ENCODE results near the gene GPN2. TPM values are rescaled to one million over a fixed set of nuclear protein-coding genes. Genes with fewer than 3 reads are reported as not detected.

The GPN2 gene
- total and polyA plus RNA-seq, 4 donors: 13.7 to 25.6 (median 16.5) TPM

GRCh38 chr1:26910343-26911160 is 20.5 kb upstream of the GPN2 start:
- ATAC-seq (ENCODE audit: insufficient read depth, low FRiP score) (no peak), DNase-seq (peak in 1 of 3 donors; percentile 51)
- Histone ChIP-seq H3K9me3 (ENCODE audit: control insufficient read depth in 4 of 4, insufficient read depth in 3 of 4, low read length in 3 of 4) (no peaks in the 10 kb centered on the region), H3K4me1 (ENCODE audit: control insufficient read depth in 5 of 5, insufficient read depth in 5 of 5, low read length in 5 of 5) (peaks cover 0 to 8% (median 0%) of the 10 kb centered on the region in 5 donors), H3K4me3 (no peak overlapping the region), H3K27me3 (ENCODE audit: control insufficient read depth in 3 of 3, insufficient read depth in 3 of 3, low read length in 2 of 3) (peaks cover 0 to 2% (median 0%) of the 10 kb centered on the region in 3 donors), H3K9ac (ENCODE audit: insufficient read depth in 1 of 2, low read length in 2 of 2) (no peak overlapping the region), H3K27ac (ENCODE audit: low read depth in 1 of 2, low read length in 1 of 2) (peak overlapping the region in 1 of 2 donors; percentile 42), H3K36me3 (ENCODE audit: control insufficient read depth in 4 of 4, insufficient read depth in 4 of 4, low read length in 4 of 4) (no peaks in the 10 kb centered on the region)
- WGBS, 2 donors: 71 to 88% methylated on average over 4 of the region's 4 CpGs
- TF ChIP-seq, protein P1, sequence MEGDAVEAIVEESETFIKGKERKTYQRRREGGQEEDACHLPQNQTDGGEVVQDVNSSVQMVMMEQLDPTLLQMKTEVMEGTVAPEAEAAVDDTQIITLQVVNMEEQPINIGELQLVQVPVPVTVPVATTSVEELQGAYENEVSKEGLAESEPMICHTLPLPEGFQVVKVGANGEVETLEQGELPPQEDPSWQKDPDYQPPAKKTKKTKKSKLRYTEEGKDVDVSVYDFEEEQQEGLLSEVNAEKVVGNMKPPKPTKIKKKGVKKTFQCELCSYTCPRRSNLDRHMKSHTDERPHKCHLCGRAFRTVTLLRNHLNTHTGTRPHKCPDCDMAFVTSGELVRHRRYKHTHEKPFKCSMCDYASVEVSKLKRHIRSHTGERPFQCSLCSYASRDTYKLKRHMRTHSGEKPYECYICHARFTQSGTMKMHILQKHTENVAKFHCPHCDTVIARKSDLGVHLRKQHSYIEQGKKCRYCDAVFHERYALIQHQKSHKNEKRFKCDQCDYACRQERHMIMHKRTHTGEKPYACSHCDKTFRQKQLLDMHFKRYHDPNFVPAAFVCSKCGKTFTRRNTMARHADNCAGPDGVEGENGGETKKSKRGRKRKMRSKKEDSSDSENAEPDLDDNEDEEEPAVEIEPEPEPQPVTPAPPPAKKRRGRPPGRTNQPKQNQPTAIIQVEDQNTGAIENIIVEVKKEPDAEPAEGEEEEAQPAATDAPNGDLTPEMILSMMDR (IDR thresholded peaks at IDR 0.05; ENCODE audit: control extremely low read depth, extremely low read depth): no peak

DNA sequence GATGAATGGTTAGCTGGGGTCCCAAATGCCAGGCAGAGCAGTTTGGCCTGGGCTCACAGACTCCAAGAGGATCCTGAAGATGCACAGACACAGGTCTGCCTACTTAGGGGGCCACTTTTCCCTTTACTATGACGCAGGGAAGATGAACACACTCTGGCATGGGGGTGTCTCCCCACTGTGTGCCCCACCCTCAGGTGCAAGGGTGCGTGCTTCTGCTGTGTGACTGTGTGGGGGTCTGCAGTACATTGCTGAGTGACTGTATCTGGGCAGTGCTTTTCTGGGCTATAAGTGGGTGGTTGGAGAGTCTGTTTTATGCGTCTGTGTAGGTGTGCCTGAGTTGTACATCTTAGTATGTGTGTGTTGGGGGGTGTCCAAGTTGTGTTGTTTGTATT is 19.9 kb upstream of the GPN2 start:
- H3K9me3 ChIP-seq (ENCODE audit: control insufficient read depth in 4 of 4, insufficient read depth in 3 of 4, low read length in 3 of 4): no peaks in the 10 kb centered on the region
- H3K9ac ChIP-seq (ENCODE audit: insufficient read depth in 1 of 2, low read length in 2 of 2): no peak overlapping the region
- H3K4me1 ChIP-seq (ENCODE audit: control insufficient read depth in 5 of 5, insufficient read depth in 5 of 5, low read length in 5 of 5): peaks cover 0 to 6% (median 0%) of the 10 kb centered on the region in 5 donors
- DNase-seq: no peak
- no peak overlapping the region for H3K27ac ChIP-seq (ENCODE audit: low read depth in 1 of 2, low read length in 1 of 2)
- H3K27me3 ChIP-seq (ENCODE audit: control insufficient read depth in 3 of 3, insufficient read depth in 3 of 3, low read length in 2 of 3): peaks cover 0 to 2% (median 0%) of the 10 kb centered on the region in 3 donors
- H3K36me3 ChIP-seq (ENCODE audit: control insufficient read depth in 4 of 4, insufficient read depth in 4 of 4, low read length in 4 of 4): no peaks in the 10 kb centered on the region
- no peak overlapping the region for H3K4me3 ChIP-seq
- 77 to 86% methylated on average over 3 of the region's 3 CpGs for WGBS, 2 donors
- ATAC-seq (ENCODE audit: insufficient read depth, low FRiP score): no peak
- TF ChIP-seq, protein P1 (IDR thresholded peaks at IDR 0.05; ENCODE audit: control extremely low read depth, extremely low read depth): no peak

GRCh38 chr1:26907071-26907917 is 17.2 kb upstream of the GPN2 start:
- Histone ChIP-seq H3K9me3 (ENCODE audit: control insufficient read depth in 4 of 4, insufficient read depth in 3 of 4, low read length in 3 of 4) (no peaks in the 10 kb centered on the region), H3K36me3 (ENCODE audit: control insufficient read depth in 4 of 4, insufficient read depth in 4 of 4, low read length in 4 of 4) (no peaks in the 10 kb centered on the region), H3K4me3 (no peak overlapping the region), H3K27me3 (ENCODE audit: control insufficient read depth in 3 of 3, insufficient read depth in 3 of 3, low read length in 2 of 3) (peaks cover 0 to 2% (median 0%) of the 10 kb centered on the region in 3 donors), H3K9ac (ENCODE audit: insufficient read depth in 1 of 2, low read length in 2 of 2) (no peak overlapping the region), H3K27ac (ENCODE audit: low read depth in 1 of 2, low read length in 1 of 2) (no peak overlapping the region), H3K4me1 (ENCODE audit: control insufficient read depth in 5 of 5, insufficient read depth in 5 of 5, low read length in 5 of 5) (peaks cover 0 to 6% (median 0%) of the 10 kb centered on the region in 5 donors)
- DNase-seq (peak in 1 of 3 donors; percentile 3), ATAC-seq (ENCODE audit: insufficient read depth, low FRiP score) (peak; percentile 84)
- TF ChIP-seq, protein P1 (IDR thresholded peaks at IDR 0.05; ENCODE audit: control extremely low read depth, extremely low read depth): no peak
- WGBS, 2 donors: 58 to 77% methylated on average over 6 of the region's 6 CpGs

Measured in lung (tissue), 12 donors.